HK-2 (cell line): Measurements from ENCODE around the gene TEK.

Source experiments
- DNase-seq: peaks from one replicate; pipeline ENCODE4 v3.0.0-alpha.2; 2018; ENCODE audit not compliant: unreplicated experiment

Gene TEK

GRCh38 chr9:27179245-27179865 lies 70.3 kb downstream of the TEK start:
- DNase-seq: no peak

- no peak for DNase-seq
Observed at GRCh38 chr9:27181381-27181780, 72.4 kb downstream of the TEK start.

GRCh38 chr9:27182421-27182820 lies 73.4 kb downstream of the TEK start:
- DNase-seq: no peak

GRCh38 chr9:27183131-27183530 lies 74.1 kb downstream of the TEK start:
- DNase-seq: no peak

- DNase-seq: no peak
Observed at GRCh38 chr9:27183701-27184100, 74.7 kb downstream of the TEK start.

- DNase-seq: no peak
Observed at GRCh38 chr9:27184556-27185351, 75.7 kb downstream of the TEK start.

GRCh38 chr9:27188426-27188825 lies 79.4 kb downstream of the TEK start:
- no peak for DNase-seq

- DNase-seq: no peak
Observed at GRCh38 chr9:27189426-27189825, 80.4 kb downstream of the TEK start.

GRCh38 chr9:27192291-27192960 lies 83.4 kb downstream of the TEK start:
- DNase-seq: no peak

- no peak for DNase-seq
Observed at GRCh38 chr9:27193886-27194285, 84.9 kb downstream of the TEK start.

GRCh38 chr9:27194401-27195091 lies 85.5 kb downstream of the TEK start:
- DNase-seq: no peak

GRCh38 chr9:27195191-27195590 lies 86.2 kb downstream of the TEK start:
- DNase-seq: no peak

- DNase-seq: no peak
Observed at GRCh38 chr9:27196383-27196782, 87.4 kb downstream of the TEK start.

- no peak for DNase-seq
Observed at GRCh38 chr9:27198190-27198589, 89.2 kb downstream of the TEK start.

GRCh38 chr9:27202056-27202455 lies 93.0 kb downstream of the TEK start:
- no peak for DNase-seq

- no peak for DNase-seq
Observed at GRCh38 chr9:27203783-27204182, 94.8 kb downstream of the TEK start.

- no peak for DNase-seq
Observed at GRCh38 chr9:27204578-27204977, 95.6 kb downstream of the TEK start.

- DNase-seq: no peak
Observed at GRCh38 chr9:27205198-27205597, 96.2 kb downstream of the TEK start.

- no peak for DNase-seq
Observed at GRCh38 chr9:27206041-27206440, 97.0 kb downstream of the TEK start.

- DNase-seq: no peak
Observed at GRCh38 chr9:27209034-27209433, 100.0 kb downstream of the TEK start.

GRCh38 chr9:27210588-27210987 lies 101.6 kb downstream of the TEK start:
- no peak for DNase-seq

- DNase-seq: no peak
Observed at GRCh38 chr9:27212191-27212590, 103.2 kb downstream of the TEK start.
